Neuronal stem cell (in vitro differentiated cells): ENCODE measurements around the gene WWOX.

Source experiments
- DNase-seq: peaks from one replicate; pipeline ENCODE4 v3.0.0-alpha.2; 2013; ENCODE audit warnings: low spot score
- H2AFZ ChIP-seq: one replicate; pipeline ENCODE4 v1.6.1; 2013; ENCODE audit warnings: mild to moderate bottlenecking, low read length, inconsistent platforms
- H2AK5ac ChIP-seq: 2 replicates; pipeline ENCODE4 v1.6.1; 2013; ENCODE audit warnings: low read depth, mild to moderate bottlenecking, inconsistent platforms, low read length, moderate library complexity, mixed read lengths
- H2BK120ac ChIP-seq: 2 replicates; pipeline ENCODE4 v1.6.1; 2013; ENCODE audit warnings: low read depth, mild to moderate bottlenecking, inconsistent platforms, low read length, moderate library complexity, mixed read lengths
- H2BK12ac ChIP-seq: one replicate; pipeline ENCODE4 v1.6.1; 2013; ENCODE audit warnings: low read length, inconsistent platforms
- H2BK15ac ChIP-seq: 2 replicates; pipeline ENCODE4 v1.6.1; 2013; ENCODE audit warnings: mild to moderate bottlenecking, low read length, inconsistent platforms, mixed read lengths
- H2BK5ac ChIP-seq: one replicate; pipeline ENCODE4 v1.6.1; 2013; ENCODE audit warnings: inconsistent platforms, mild to moderate bottlenecking, low read length, moderate library complexity
- H3K14ac ChIP-seq: one replicate; pipeline ENCODE4 v1.6.1; 2013; ENCODE audit warnings: low read length, inconsistent platforms
- H3K18ac ChIP-seq: 2 replicates; pipeline ENCODE4 v1.6.1; 2013; ENCODE audit warnings: low read length, inconsistent platforms
- H3K23ac ChIP-seq: 2 replicates; pipeline ENCODE4 v1.6.1; 2013; ENCODE audit warnings: low read depth, mild to moderate bottlenecking, mixed read lengths, low read length, inconsistent platforms; ENCODE audit not compliant: poor library complexity
- H3K27ac ChIP-seq: replicated peaks from 3 replicates; pipeline ENCODE4 v1.5.1; 2013; ENCODE audit warnings: low read length, inconsistent platforms
- H3K27me3 ChIP-seq, 3 experiments: 2 replicates each; pipeline ENCODE4 v1.6.1; 2013; ENCODE audit warnings: low read length in 3 of 3, mild to moderate bottlenecking in 2 of 3, inconsistent platforms in 1 of 3, low read depth in 1 of 3, mixed read lengths in 1 of 3, moderate library complexity in 1 of 3; ENCODE audit not compliant: control insufficient read depth in 3 of 3, insufficient read depth in 3 of 3
- H3K36me3 ChIP-seq, 2 donors: replicated peaks in 1 of 2; 2 replicates each; pipeline ENCODE4 v1.6.1; 2013; ENCODE audit warnings: low read length in 2 of 2; ENCODE audit not compliant: control insufficient read depth in 2 of 2, insufficient read depth in 2 of 2
- H3K4ac ChIP-seq: 2 replicates; pipeline ENCODE4 v1.6.1; 2013; ENCODE audit warnings: inconsistent platforms, mild to moderate bottlenecking, low read length, moderate library complexity
- H3K4me1 ChIP-seq, 2 donors: 1 replicate in 1 of 2; 2 replicates in 1 of 2; pipeline ENCODE4 v1.6.1; 2013; ENCODE audit warnings: low read length in 2 of 2, low read depth in 1 of 2; ENCODE audit not compliant: control insufficient read depth in 2 of 2, insufficient read depth in 1 of 2
- H3K4me2 ChIP-seq: one replicate; pipeline ENCODE4 v1.6.1; 2013; ENCODE audit warnings: mild to moderate bottlenecking, low read length, inconsistent platforms; ENCODE audit not compliant: insufficient read depth, poor library complexity, severe bottlenecking
- H3K4me3 ChIP-seq, 2 donors: 2 replicates each; pipeline ENCODE4 v1.5.1; 2013; ENCODE audit warnings: low read length in 2 of 2, mild to moderate bottlenecking in 2 of 2, inconsistent platforms in 1 of 2, moderate library complexity in 1 of 2
- H3K79me1 ChIP-seq: one replicate; pipeline ENCODE4 v1.6.1; 2013; ENCODE audit warnings: low read depth, mild to moderate bottlenecking, inconsistent platforms, low read length, moderate library complexity
- H3K9ac ChIP-seq: one replicate; pipeline ENCODE4 v1.6.1; 2013; ENCODE audit warnings: mild to moderate bottlenecking, low read depth, low read length, inconsistent platforms; ENCODE audit not compliant: poor library complexity
- H3K9me3 ChIP-seq, 2 donors: replicated peaks in 1 of 2; 2 replicates each; pipeline versions ENCODE3 to v1.6.1; 2013; ENCODE audit warnings: low read length in 2 of 2, mild to moderate bottlenecking in 2 of 2, inconsistent platforms in 1 of 2, low read depth in 1 of 2, mixed read lengths in 1 of 2, moderate library complexity in 1 of 2; ENCODE audit not compliant: control insufficient read depth in 2 of 2, insufficient read depth in 1 of 2
- H4K8ac ChIP-seq: one replicate; pipeline ENCODE4 v1.6.1; 2013; ENCODE audit warnings: low read depth, mild to moderate bottlenecking, inconsistent platforms, low read length, moderate library complexity
- H4K91ac ChIP-seq: one replicate; pipeline ENCODE4 v1.6.1; 2013; ENCODE audit warnings: low read length, low read depth, mild to moderate bottlenecking, inconsistent platforms; ENCODE audit not compliant: poor library complexity
- WGBS, 2 donors: extraction: QIAGEN DNeasy Blood & Tissue Kit; methylation state at CpG; one replicate each; pipeline ENCODE4 v1.1.7; 2013; ENCODE audit warnings: missing lambda C conversion rate in 2 of 2, mixed read lengths in 1 of 2; ENCODE audit not compliant: insufficient read length in 2 of 2, insufficient replicate concordance in 1 of 2; ENCODE audit errors: extremely low coverage in 2 of 2; 5-methylcytosine and 5-hydroxymethylcytosine counted together

WWOX gene

GRCh38 chr16:79122343-79122742 is 1022.9 kb downstream of the WWOX start:
- peaks cover 0 to 33% of the 10 kb centered on the region in 2 donors for H3K4me1 ChIP-seq
- no peak overlapping the region for H3K9ac ChIP-seq
- H2AFZ ChIP-seq = no peak overlapping the region
- no peak overlapping the region for H2BK12ac ChIP-seq
- DNase-seq = no peak
- no peak overlapping the region for H3K23ac ChIP-seq
- no peaks in the 10 kb centered on the region for H3K27me3 ChIP-seq
- no peak overlapping the region for H2BK120ac ChIP-seq
- no peak overlapping the region for H3K27ac ChIP-seq
- H3K4me2 ChIP-seq = no peak overlapping the region
- no peak overlapping the region for H3K14ac ChIP-seq
- H4K8ac ChIP-seq = no peak overlapping the region
- WGBS, 2 donors = 94 to 100% methylated on average over 1 to 2 of the region's 8 CpGs
- H4K91ac ChIP-seq = no peak overlapping the region
- H3K9me3 ChIP-seq = peaks cover 0 to 10% of the 10 kb centered on the region in 2 donors
- no peaks in the 10 kb centered on the region for H3K36me3 ChIP-seq
- no peaks in the 10 kb centered on the region for H3K79me1 ChIP-seq
- H3K4me3 ChIP-seq = no peak overlapping the region
- no peak overlapping the region for H2BK5ac ChIP-seq
- no peak overlapping the region for H3K18ac ChIP-seq
- H3K4ac ChIP-seq = no peak overlapping the region
- no peak overlapping the region for H2BK15ac ChIP-seq
- H2AK5ac ChIP-seq = no peak overlapping the region

- WGBS, 2 donors = no CpG with 5 or more reads among the region's 18 CpGs
- DNase-seq = peak; percentile 38
- peak overlapping the region; percentile 68 for H3K27ac ChIP-seq
Measured at GRCh38 chr16:79124016-79124756, 1024.7 kb downstream of the WWOX start.

DNA sequence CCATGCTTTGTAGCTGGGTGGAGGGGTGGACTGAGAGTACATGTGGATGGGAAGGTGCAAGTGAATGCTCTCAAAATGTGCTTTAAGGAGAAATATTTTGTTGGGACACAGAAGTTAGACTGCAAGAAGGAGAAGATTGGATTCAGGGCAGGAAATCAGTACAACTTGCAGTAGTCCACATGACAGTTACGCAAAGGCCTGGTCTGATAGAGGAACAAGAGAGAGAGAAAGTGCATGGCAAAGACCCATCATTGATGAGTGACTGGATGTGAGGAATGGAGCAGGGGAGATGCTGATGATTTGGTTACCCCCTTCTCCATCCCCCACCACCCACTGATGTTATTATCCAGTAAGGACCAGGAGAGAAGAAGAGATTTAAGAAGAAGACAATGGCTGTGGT is 1028.3 kb downstream of the WWOX start:
- no peak overlapping the region for H3K4me3 ChIP-seq
- no peak overlapping the region for H2AK5ac ChIP-seq
- DNase-seq = no peak
- H3K79me1 ChIP-seq = no peaks in the 10 kb centered on the region
- H4K91ac ChIP-seq = no peak overlapping the region
- no peak overlapping the region for H3K9ac ChIP-seq
- H4K8ac ChIP-seq = no peak overlapping the region
- H3K36me3 ChIP-seq = no peaks in the 10 kb centered on the region
- H3K14ac ChIP-seq = no peak overlapping the region
- H2AFZ ChIP-seq = no peak overlapping the region
- no peak overlapping the region for H2BK120ac ChIP-seq
- no peak overlapping the region for H3K27ac ChIP-seq
- H3K4ac ChIP-seq = no peak overlapping the region
- no peak overlapping the region for H3K23ac ChIP-seq
- H3K4me1 ChIP-seq = peaks cover 2 to 38% of the 10 kb centered on the region in 2 donors
- no peak overlapping the region for H3K4me2 ChIP-seq
- no peak overlapping the region for H2BK12ac ChIP-seq
- H2BK15ac ChIP-seq = no peak overlapping the region
- H3K9me3 ChIP-seq = peaks cover 0 to 9% of the 10 kb centered on the region in 2 donors
- no peak overlapping the region for H3K18ac ChIP-seq
- H2BK5ac ChIP-seq = no peak overlapping the region
- H3K27me3 ChIP-seq = no peaks in the 10 kb centered on the region
- WGBS, 2 donors = no CpG with 5 or more reads among the region's 1 CpG

More at GRCh38 chr16:79124016-79124756, 1024.7 kb downstream of the WWOX start:
- Histone ChIP-seq H2BK120ac (no peak overlapping the region), H3K9ac (no peak overlapping the region), H3K4ac (no peak overlapping the region), H4K8ac (no peak overlapping the region), H2AK5ac (no peak overlapping the region), H3K4me1 (peaks cover 2 to 38% of the 10 kb centered on the region in 2 donors), H3K4me3 (no peak overlapping the region), H3K36me3 (no peaks in the 10 kb centered on the region), H3K14ac (no peak overlapping the region), H3K27me3 (no peaks in the 10 kb centered on the region), H3K18ac (no peak overlapping the region), H3K4me2 (no peak overlapping the region), H2BK5ac (no peak overlapping the region), H3K23ac (no peak overlapping the region), H3K9me3 (peaks cover 0 to 3% of the 10 kb centered on the region in 2 donors), H2BK12ac (no peak overlapping the region), H3K79me1 (no peaks in the 10 kb centered on the region), H2AFZ (no peak overlapping the region), H2BK15ac (no peak overlapping the region), H4K91ac (no peak overlapping the region)

GRCh38 chr16:79128706-79129105 is 1029.3 kb downstream of the WWOX start:
- Histone ChIP-seq H3K4me3 (no peak overlapping the region), H2BK15ac (no peak overlapping the region), H3K79me1 (no peaks in the 10 kb centered on the region), H3K23ac (no peak overlapping the region), H3K18ac (no peak overlapping the region), H3K9me3 (peaks cover 0 to 9% of the 10 kb centered on the region in 2 donors), H3K4ac (no peak overlapping the region), H2AFZ (no peak overlapping the region), H2BK120ac (no peak overlapping the region), H3K14ac (no peak overlapping the region), H3K9ac (no peak overlapping the region), H4K91ac (no peak overlapping the region), H4K8ac (no peak overlapping the region), H2AK5ac (no peak overlapping the region), H3K36me3 (no peaks in the 10 kb centered on the region), H2BK5ac (no peak overlapping the region), H3K27me3 (no peaks in the 10 kb centered on the region), H3K4me1 (peaks cover 2 to 29% of the 10 kb centered on the region in 2 donors), H3K27ac (no peak overlapping the region), H3K4me2 (no peak overlapping the region), H2BK12ac (no peak overlapping the region)
- no peak for DNase-seq
- WGBS, 2 donors = no CpG with 5 or more reads among the region's 5 CpGs
